ENCODE results near the gene KRT12.

Gene KRT12

GRCh38 chr17:40824015-40824832 is 42.8 kb downstream of the KRT12 start:
- DNase-seq (ENCODE audit: low read depth): no peak
- H3K4me3 ChIP-seq (ENCODE audit: low read depth, low read length): no peak overlapping the region
- no peak for TF ChIP-seq CTCF (conservative IDR thresholded peaks at IDR 0.05; ENCODE audit: low read depth, low read length)

- no peak for DNase-seq (ENCODE audit: low read depth)
- no peak for TF ChIP-seq CTCF (conservative IDR thresholded peaks at IDR 0.05; ENCODE audit: low read depth, low read length)
- no peak within 1 kb of the TSS for H3K4me3 ChIP-seq (ENCODE audit: low read depth, low read length)
Observed at GRCh38 chr17:40822132-40822812, 44.8 kb downstream of the KRT12 start, which contains the start of gene KRT10. Gene KRT10 (minus strand): TSS chr17:40822614. CDS start chr17:40822585, 29 bp downstream.

- DNase-seq (ENCODE audit: low read depth): no peak
- H3K4me3 ChIP-seq (ENCODE audit: low read depth, low read length): no peak overlapping the region
Observed at GRCh38 chr17:40821536-40821935, 45.5 kb downstream of the KRT12 start.

GRCh38 chr17:40820228-40820838 is 46.7 kb downstream of the KRT12 start:
- H3K4me3 ChIP-seq (ENCODE audit: low read depth, low read length): no peak overlapping the region
- TF ChIP-seq CTCF (conservative IDR thresholded peaks at IDR 0.05; ENCODE audit: low read depth, low read length): no peak

More at GRCh38 chr17:40821536-40821935, 45.5 kb downstream of the KRT12 start:
- no peak for TF ChIP-seq CTCF (conservative IDR thresholded peaks at IDR 0.05; ENCODE audit: low read depth, low read length)

GRCh38 chr17:40819528-40820125 is 47.4 kb downstream of the KRT12 start:
- peak overlapping the region; percentile 67 for H3K4me3 ChIP-seq (ENCODE audit: low read depth, low read length)
- peak; percentile 45 for DNase-seq (ENCODE audit: low read depth)
- TF ChIP-seq CTCF (conservative IDR thresholded peaks at IDR 0.05; ENCODE audit: low read depth, low read length): no peak

More at GRCh38 chr17:40820228-40820838, 46.7 kb downstream of the KRT12 start:
- DNase-seq (ENCODE audit: low read depth): no peak

GRCh38 chr17:40818733-40819527 is 48.1 kb downstream of the KRT12 start:
- DNase-seq (ENCODE audit: low read depth): peak; percentile 77
- no peak for TF ChIP-seq CTCF (conservative IDR thresholded peaks at IDR 0.05; ENCODE audit: low read depth, low read length)
- H3K4me3 ChIP-seq (ENCODE audit: low read depth, low read length): peak overlapping the region; percentile 67

Measured in choroid plexus epithelial cell (primary cell).